Fibroblast of the aortic adventitia (primary cell): Measurements from ENCODE around the gene AMN1. TPM values are rescaled to one million over a fixed set of nuclear protein-coding genes. Genes with fewer than 3 reads are reported as not detected.
"Not testable (repeated sequence)": the region's sequence is repeated elsewhere in the genome, so short reads cannot be mapped to it uniquely, and the experiment has no call there.

ENCODE experiments used
- DNase-seq: peaks from one replicate; pipeline ENCODE4 v3.0.0-alpha.2; 2010; ENCODE audit warnings: low read depth
- H3K4me3 ChIP-seq: 2 replicates; pipeline ENCODE4 v1.5.1; 2011; ENCODE audit warnings: low read depth, mild to moderate bottlenecking, control low read depth, low read length, moderate library complexity
- total RNA-seq: library from RNA; depleted of rRNA; stranded (reverse); fragments of >200 nt; gene quantifications from 2 replicates; pipeline ENCODE4 v1.2.3, GENCODE V29; 2012; ENCODE audit warnings: low replicate concordance
- TF ChIP-seq, protein P1 (sequence below): IDR thresholded peaks from 2 replicates; pipeline ENCODE4 v1.5.1; 2011; ENCODE audit warnings: mild to moderate bottlenecking, low read length, control low read depth, inconsistent platforms; ENCODE audit not compliant: insufficient read depth

Gene AMN1
- total RNA-seq, 1 donor: 10.3 TPM

DNA sequence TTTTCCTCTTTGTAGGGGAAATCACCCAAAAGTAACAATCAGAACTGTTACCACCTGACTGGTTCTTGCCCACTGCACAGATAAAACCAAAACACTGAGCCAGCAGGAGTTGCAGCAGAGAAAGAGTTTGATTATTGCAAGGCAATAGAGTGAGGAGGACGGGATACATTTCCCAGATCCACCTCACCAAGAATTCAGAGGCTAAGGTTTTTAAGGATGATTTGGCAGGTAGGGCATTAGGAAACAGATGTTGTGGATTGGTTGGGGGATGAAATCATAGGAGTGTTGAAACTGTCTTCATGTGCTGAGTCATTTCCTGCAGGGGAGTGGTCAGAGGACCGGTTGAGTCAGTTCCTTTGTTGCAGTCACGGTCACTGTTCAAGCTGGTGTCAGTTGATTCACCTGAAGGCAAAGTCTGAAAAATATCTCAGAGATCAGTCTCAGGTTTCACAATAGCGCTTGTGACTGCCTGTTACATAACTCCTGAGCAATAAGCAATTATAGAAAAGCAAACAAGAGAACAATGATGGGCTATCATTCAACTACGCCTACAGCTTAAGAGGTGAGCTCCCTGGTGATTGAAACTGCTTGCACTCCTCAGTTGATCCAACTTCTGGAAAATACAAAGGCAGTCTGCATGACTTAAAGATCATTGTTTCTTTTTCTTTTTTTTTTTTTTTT lies 20.3 kb upstream of the AMN1 start:
- no peak overlapping the region for H3K4me3 ChIP-seq
- DNase-seq: peak; percentile 98
- TF ChIP-seq, protein P1, sequence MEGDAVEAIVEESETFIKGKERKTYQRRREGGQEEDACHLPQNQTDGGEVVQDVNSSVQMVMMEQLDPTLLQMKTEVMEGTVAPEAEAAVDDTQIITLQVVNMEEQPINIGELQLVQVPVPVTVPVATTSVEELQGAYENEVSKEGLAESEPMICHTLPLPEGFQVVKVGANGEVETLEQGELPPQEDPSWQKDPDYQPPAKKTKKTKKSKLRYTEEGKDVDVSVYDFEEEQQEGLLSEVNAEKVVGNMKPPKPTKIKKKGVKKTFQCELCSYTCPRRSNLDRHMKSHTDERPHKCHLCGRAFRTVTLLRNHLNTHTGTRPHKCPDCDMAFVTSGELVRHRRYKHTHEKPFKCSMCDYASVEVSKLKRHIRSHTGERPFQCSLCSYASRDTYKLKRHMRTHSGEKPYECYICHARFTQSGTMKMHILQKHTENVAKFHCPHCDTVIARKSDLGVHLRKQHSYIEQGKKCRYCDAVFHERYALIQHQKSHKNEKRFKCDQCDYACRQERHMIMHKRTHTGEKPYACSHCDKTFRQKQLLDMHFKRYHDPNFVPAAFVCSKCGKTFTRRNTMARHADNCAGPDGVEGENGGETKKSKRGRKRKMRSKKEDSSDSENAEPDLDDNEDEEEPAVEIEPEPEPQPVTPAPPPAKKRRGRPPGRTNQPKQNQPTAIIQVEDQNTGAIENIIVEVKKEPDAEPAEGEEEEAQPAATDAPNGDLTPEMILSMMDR: no peak

DNA sequence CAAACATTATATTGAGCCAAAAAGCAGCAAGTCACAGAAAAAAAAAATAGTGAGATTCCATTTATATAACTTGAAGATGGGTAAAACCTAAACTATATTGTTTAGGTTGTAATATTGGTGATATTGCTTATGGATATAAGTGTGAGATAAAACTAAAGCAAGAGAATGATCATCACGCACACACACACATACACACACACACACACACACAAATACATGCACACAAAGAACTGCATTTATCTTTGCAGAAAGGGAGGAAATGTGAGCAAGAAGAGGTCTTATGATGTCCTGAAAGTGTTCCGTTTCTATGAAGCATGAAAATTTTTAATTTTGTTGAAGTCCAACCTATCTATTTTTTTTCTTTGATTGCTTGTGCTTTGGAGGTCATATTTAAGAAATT lies 16.4 kb upstream of the AMN1 start:
- TF ChIP-seq, protein P1: no peak
- no peak overlapping the region for H3K4me3 ChIP-seq
- no peak for DNase-seq

DNA sequence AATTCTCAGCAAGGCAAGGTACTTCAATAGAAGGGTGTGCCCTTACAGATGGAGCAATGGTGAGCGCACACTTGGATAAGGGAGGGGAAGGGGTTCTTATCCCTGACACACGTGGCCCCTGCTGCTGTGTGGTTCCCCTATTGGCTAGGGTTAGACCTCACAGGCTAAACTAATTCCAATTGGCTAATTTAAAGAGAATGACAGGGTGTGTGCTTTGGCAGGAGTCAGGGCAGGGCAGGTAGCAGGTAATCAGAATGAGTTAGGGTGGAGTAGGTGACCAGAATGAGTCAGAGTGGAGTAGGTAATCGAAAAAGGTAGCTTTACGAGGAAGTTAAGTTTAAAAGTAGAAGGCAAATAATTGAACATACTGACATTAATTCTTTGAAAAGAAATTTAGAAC lies 15.5 kb upstream of the AMN1 start:
- not testable (repeated sequence) for H3K4me3 ChIP-seq, DNase-seq

DNA sequence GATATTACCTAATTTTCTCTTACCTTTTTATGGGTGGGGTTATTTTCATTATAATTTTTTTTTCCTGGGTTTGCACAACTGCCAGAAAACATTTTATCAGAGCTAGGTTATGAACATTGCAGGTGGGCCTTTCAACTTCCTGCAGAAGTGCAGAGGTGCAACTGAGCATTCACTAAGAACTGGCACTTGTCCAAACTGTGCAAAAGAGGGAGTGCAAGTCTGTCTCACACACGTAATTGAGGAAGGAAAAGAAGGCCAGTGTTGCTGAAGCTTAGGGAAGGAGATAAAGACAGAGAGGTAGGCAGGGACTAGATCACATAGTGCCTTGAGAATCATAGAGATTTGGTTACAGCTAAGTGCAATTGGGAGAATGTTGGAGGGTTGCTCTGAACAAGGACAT lies 14.1 kb upstream of the AMN1 start:
- TF ChIP-seq, protein P1: no peak
- DNase-seq: no peak
- H3K4me3 ChIP-seq: no peak overlapping the region

DNA sequence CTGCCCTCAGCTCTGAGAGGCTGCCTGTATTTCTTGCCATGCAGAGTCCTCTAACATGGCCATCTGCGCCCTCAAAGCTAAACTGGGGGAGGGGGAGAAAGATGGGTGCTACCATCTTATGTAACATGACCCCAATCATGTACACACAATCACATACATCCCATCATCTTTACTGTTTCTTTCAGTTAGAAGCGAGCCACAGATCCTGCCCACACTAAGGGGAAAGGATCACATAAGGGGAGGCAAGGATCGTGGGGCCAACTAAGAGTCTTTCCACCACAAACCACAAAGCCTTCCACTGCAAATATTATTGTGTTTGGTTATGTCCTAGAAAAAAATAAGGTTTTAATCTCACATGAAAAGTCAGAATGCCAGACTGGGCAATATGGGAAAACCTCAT lies 11.8 kb upstream of the AMN1 start:
- TF ChIP-seq, protein P1: no peak
- DNase-seq: no peak
- no peak overlapping the region for H3K4me3 ChIP-seq

DNA sequence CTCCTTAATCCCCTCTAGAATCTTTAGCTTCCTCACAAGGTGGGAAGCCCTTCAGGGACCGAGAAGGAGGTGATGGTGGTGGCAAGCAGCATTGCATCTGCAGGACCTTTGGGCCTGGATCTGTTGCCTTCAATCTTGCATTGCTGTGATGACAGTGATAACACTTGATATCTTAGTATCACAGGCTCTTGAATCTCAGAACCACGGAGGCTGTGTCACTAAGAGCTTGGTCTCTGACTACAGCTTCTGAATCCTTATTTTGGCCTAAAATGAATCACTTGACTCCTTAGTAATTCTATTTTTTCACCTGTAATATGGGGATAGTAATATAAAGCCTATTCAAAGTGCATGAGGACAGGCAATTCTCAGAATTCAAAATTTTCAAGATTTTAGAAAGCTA lies 8.9 kb upstream of the AMN1 start:
- TF ChIP-seq, protein P1: no peak
- H3K4me3 ChIP-seq: no peak overlapping the region
- DNase-seq: no peak

DNA sequence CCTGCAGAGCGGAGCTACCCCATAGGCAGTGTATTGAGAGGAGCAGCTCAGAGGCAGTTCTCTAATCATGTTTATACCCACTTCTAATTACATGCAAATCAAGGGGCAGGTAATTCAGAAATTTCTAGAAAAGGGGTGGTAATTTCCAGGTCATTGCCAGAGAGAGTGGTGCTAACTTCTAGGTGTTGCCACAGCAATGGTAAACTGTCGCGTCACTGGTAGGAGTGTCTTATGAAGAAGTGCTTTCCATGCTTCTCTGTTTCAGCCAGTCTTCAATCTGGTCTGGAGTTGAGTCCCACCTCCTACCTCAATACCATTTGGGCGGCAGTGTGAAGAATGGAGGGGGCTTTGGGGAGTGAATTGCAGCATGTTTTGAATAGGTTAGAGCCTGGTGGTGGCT lies 8.5 kb upstream of the AMN1 start:
- H3K4me3 ChIP-seq: no peak overlapping the region
- TF ChIP-seq, protein P1: no peak

More for the DNA sequence above, 8.5 kb upstream of the AMN1 start:
- no peak for DNase-seq
